Immature natural killer cell (primary cell): ENCODE results near the gene GALK1. TPM values are rescaled to one million over a fixed set of nuclear protein-coding genes. Genes with fewer than 3 reads are reported as not detected.
"Not testable (repeated sequence)": the region's sequence is repeated elsewhere in the genome, so short reads cannot be mapped to it uniquely, and the experiment has no call there.

Experiments
- DNase-seq, 3 donors: peaks; one replicate each; pipeline ENCODE4 v3.0.0; 2022; ENCODE audit warnings: mixed read lengths in 1 of 3
- H3K27ac Mint-ChIP-seq, 6 donors: one replicate each; pipeline ENCODE4 v1.8.0; 2020; ENCODE audit warnings: mixed read lengths in 6 of 6, mild to moderate bottlenecking in 5 of 6, inconsistent platforms in 4 of 6, moderate library complexity in 3 of 6
- H3K27me3 Mint-ChIP-seq, 3 donors: one replicate each; pipeline ENCODE4 v1.8.0; 2020 to 2021; ENCODE audit warnings: low read depth in 3 of 3, mild to moderate bottlenecking in 3 of 3, mixed read lengths in 3 of 3, moderate library complexity in 3 of 3, inconsistent platforms in 1 of 3
- H3K36me3 Mint-ChIP-seq, 3 donors: one replicate each; pipeline ENCODE4 v1.8.0; 2020; ENCODE audit warnings: mixed read lengths in 3 of 3, inconsistent platforms in 2 of 3, mild to moderate bottlenecking in 2 of 3
- H3K4me1 Mint-ChIP-seq, 2 donors: one replicate each; pipeline ENCODE4 v1.8.0; 2020; ENCODE audit warnings: inconsistent platforms in 2 of 2, mild to moderate bottlenecking in 2 of 2, mixed read lengths in 2 of 2, moderate library complexity in 1 of 2
- H3K4me3 Mint-ChIP-seq, 5 donors: one replicate each; pipeline ENCODE4 v1.8.0; 2020; ENCODE audit warnings: mild to moderate bottlenecking in 5 of 5, mixed read lengths in 5 of 5, inconsistent platforms in 3 of 5, moderate library complexity in 3 of 5
- H3K9me3 Mint-ChIP-seq, 6 donors: one replicate each; pipeline ENCODE4 v1.8.0; 2020; ENCODE audit warnings: mild to moderate bottlenecking in 6 of 6, mixed read lengths in 6 of 6, inconsistent platforms in 4 of 6, moderate library complexity in 3 of 6
- polyA plus RNA-seq, 3 donors: library from polyadenylated mRNA; unstranded; fragments of 300-500 nt; fragmentation: Illumina TruSeq; gene quantifications; one replicate each; pipeline ENCODE4 v1.2.3, GENCODE V29; 2021

The GALK1 gene
- polyA plus RNA-seq, 3 donors from 2014 or later: 25.1 to 86.7 (median 30.7) TPM

DNA sequence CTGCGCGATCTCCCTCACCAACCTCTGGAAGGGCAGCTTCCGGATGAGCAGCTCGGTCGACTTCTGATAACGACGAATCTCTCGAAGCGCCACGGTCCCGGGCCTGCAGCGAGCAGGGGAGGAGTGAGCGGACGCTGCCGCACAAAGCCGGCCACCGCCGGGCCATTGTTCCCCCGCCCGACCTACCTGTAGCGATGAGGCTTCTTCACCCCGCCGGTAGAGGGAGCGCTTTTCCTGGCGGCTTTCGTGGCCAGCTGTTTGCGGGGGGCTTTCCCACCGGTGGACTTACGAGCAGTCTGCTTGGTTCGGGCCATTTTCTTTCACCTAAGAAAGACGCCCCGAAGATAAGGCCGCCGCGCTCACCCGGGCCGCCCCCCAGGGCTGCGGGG, 13.9 kb upstream of the GALK1 start:
- DNase-seq: peak; percentile 72 to 78 (median 76)
- peaks cover 34 to 51% (median 39%) of the 10 kb centered on the region in 3 donors for H3K27me3 Mint-ChIP-seq
- H3K27ac Mint-ChIP-seq: peak overlapping the region; percentile 91 to 98 (median 93)
- peaks cover 61 to 68% of the 10 kb centered on the region in 2 donors for H3K4me1 Mint-ChIP-seq
- peaks cover 25 to 38% (median 32%) of the 10 kb centered on the region in 3 donors for H3K36me3 Mint-ChIP-seq
- peaks cover 0 to 7% (median 3%) of the 10 kb centered on the region in 6 donors for H3K9me3 Mint-ChIP-seq
- H3K4me3 Mint-ChIP-seq: peak overlapping the region; percentile 97 to 100 (median 98)

DNA sequence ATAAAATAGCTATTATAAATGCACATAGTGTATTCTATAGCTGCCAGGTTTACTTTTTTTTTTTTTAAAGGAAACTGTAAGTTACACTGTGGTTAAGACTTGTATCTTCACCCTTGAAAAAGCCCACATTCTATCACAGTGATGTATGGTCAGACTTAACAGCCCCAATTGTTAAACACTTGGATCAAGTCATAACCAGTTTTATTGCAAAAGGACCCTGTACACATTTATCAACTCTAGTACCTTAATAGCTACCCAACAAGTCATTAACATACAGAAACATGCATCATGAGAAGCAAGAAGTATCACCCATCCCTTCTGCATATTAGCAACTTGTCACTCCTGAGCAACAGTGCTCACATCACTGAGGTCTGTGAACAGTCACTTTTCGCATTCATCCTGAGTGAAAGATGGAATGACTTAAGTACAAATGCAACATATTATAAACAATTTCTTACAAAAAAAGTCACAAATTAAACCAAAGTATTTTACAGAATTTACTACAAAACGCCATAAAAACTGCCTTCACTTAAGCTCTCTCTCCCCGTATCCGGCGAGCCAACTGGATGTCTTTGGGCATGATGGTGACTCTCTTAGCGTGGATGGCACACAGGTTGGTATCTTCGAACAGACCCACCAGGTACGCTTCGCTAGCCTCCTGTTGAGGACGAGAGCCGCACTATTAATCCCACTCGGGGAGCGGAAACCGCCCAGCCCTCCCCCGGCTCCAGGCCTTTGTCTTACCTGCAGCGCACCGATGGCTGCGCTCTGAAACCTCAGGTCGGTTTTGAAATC, 13.3 kb upstream of the GALK1 start:
- peak; percentile 51 to 64 (median 59) for DNase-seq
- H3K9me3 Mint-ChIP-seq: not testable (repeated sequence)
- H3K4me1 Mint-ChIP-seq: peaks cover 55 to 62% of the 10 kb centered on the region in 2 donors

DNA sequence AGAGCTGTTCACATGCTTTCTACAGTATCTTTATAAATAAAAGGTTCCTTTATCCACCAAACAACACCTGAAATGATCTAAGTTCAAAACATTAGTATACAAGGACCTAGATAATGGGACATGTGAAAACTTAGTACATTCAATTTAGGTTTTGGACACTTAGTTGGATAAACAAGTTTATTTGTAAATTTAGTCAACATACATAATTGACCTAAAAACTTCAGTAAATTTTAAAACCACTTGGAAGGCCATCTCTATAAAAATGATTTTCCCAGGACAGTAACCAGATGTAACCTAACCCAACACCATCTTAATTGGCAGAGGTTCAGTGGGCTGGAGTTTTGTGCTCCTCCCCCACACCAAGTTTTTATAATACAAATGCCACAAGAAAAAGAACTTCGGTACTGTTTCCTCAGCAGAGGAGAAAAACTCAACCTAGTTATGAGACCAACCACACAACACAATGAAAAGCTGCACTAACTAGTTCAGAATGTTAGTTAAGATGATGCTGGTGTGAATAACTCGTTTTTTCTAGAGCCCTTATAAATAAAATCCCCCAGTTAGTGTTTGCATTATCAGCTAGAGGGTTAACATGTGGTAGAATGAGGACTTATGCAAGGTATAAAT, 12.4 kb upstream of the GALK1 start:
- peak in 1 of 3 donors; percentile 15 for DNase-seq
- H3K27ac Mint-ChIP-seq: peak overlapping the region; percentile 91 to 98 (median 93)
- peaks cover 25 to 38% (median 32%) of the 10 kb centered on the region in 3 donors for H3K36me3 Mint-ChIP-seq
- H3K4me1 Mint-ChIP-seq: peaks cover 51 to 55% of the 10 kb centered on the region in 2 donors
- peaks cover 0 to 7% (median 3%) of the 10 kb centered on the region in 6 donors for H3K9me3 Mint-ChIP-seq
- peaks cover 35 to 49% (median 40%) of the 10 kb centered on the region in 3 donors for H3K27me3 Mint-ChIP-seq
- peak overlapping the region; percentile 97 to 100 (median 98) for H3K4me3 Mint-ChIP-seq

More for the DNA sequence above, 13.3 kb upstream of the GALK1 start:
- H3K36me3 Mint-ChIP-seq: peaks cover 25 to 38% (median 32%) of the 10 kb centered on the region in 3 donors
- H3K4me3 Mint-ChIP-seq: peak overlapping the region; percentile 97 to 100 (median 98)
- peaks cover 36 to 51% (median 42%) of the 10 kb centered on the region in 3 donors for H3K27me3 Mint-ChIP-seq
- peak overlapping the region; percentile 91 to 98 (median 93) for H3K27ac Mint-ChIP-seq

DNA sequence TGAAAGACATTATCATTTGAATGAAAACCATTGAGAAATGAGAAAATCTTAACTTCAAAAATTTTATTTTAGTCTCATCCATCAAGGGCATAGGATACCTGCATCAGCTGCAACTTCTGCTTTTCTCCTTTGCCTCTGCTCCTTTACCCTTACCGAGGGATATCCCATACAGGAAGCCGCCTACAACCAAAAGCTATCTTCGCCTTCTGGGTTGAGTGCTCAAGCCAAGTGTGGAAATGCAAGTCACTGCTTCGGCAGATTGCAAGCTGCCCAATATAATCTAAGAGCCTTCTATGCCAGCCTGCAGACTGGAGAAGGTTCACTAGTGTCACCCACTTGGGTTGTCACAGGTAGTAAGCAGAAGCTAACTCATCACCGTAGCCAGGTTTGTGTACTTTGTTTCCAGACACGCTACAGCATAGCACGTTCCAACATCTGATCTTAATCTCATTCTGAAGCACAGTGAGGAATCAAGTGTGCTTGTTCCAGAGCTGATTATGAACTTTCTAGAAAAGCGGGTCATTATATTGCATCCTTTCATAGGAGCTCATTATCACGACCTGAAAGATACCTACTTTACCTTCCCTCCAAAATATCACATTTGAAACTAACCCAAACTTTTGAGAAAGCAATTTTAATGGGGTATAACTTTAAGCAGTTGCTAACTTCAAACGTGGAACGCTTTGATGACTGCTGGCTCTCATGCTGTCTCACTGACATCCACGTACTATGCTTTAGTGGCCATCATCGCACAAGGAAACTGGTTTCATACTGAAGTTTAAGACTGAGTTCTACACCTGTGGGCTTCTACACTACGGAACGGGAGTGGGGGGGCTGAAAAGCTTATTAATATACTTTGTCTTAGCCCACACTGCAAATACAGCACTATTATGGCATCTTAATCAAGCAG, 11.6 kb upstream of the GALK1 start:
- Mint-ChIP-seq H3K36me3 (peaks cover 25 to 38% (median 32%) of the 10 kb centered on the region in 3 donors), H3K27me3 (peaks cover 35 to 49% (median 40%) of the 10 kb centered on the region in 3 donors), H3K27ac (peak overlapping the region; percentile 77 to 98 (median 92)), H3K4me1 (peaks cover 49 to 55% of the 10 kb centered on the region in 2 donors), H3K9me3 (peaks cover 0 to 7% (median 3%) of the 10 kb centered on the region in 6 donors), H3K4me3 (peak overlapping the region; percentile 97 to 100 (median 98))
- DNase-seq: peak; percentile 22 to 38 (median 26)

DNA sequence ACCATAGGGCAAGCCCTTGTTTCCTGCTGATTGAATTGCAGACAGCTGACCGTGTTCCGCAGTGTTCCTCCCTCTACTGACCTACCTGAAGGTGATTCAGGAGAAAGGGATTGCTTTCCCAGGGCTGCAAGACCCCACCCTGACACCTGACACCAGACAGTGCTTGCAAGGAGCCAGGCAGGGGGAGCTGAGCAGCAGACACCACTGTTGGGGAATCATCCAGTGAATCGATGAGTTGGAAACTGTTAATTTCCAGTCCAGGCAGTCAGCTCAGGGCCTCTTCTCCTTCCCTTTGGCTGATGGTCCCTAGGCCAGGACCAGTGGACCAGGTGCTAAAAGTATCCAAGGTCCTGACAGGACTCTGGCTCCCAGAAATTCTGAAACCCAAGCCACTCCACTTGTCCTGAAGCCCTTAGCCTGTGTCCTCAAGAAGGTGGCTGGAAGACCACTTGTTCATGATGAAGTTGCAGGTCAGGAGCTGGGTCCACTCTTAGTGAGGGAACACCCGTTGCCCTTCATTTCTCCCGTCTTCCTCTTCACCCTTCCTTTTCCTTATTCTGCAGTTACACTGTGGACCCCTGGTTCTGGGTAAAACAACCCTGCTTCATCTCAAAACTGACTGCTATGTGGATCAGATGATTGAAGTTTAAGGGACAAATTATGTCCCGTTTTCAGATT, 10.1 kb upstream of the GALK1 start:
- Mint-ChIP-seq H3K27me3 (peaks cover 35 to 49% (median 40%) of the 10 kb centered on the region in 3 donors), H3K9me3 (peaks cover 0 to 7% (median 3%) of the 10 kb centered on the region in 6 donors), H3K4me1 (peaks cover 48 to 49% of the 10 kb centered on the region in 2 donors), H3K36me3 (peaks cover 25 to 38% (median 32%) of the 10 kb centered on the region in 3 donors), H3K4me3 (peak overlapping the region; percentile 26 to 100 (median 98)), H3K27ac (peak overlapping the region; percentile 81 to 98 (median 91))
- DNase-seq: peak in 2 of 3 donors; percentile 18 to 26

DNA sequence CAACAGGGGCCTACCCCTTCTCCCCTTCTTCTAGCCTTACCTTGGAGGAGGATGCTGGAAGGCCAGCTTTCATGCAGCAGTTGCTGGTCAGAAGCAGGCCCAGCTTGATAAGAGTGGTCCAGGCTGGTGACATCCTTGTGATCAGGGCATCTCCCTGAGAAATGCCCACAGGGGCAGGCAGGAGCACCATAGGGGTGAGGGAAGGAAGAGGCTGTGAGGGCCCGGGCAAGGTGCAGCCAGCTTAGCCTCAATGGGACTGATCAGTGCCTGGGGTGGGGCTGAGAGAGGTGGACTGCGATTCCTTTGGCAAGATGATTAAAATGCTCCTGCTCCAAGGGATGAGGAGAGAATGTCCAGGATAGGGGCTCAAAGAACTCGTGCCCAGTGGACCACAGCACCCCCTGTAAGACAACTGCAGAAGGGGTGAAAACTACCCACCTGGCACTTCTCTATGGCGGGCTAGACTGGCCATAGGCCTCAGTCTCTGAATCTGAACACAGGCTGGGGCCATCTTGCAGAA, 9.5 kb upstream of the GALK1 start:
- H3K27me3 Mint-ChIP-seq: peaks cover 30 to 44% (median 34%) of the 10 kb centered on the region in 3 donors
- H3K4me3 Mint-ChIP-seq: peak overlapping the region in 1 of 5 donors; percentile 17
- H3K9me3 Mint-ChIP-seq: peaks cover 0 to 2% (median under 1%) of the 10 kb centered on the region in 6 donors
- H3K36me3 Mint-ChIP-seq: peaks cover 24 to 34% (median 27%) of the 10 kb centered on the region in 3 donors
- H3K4me1 Mint-ChIP-seq: peaks cover 43% of the 10 kb centered on the region in 2 donors
- H3K27ac Mint-ChIP-seq: peak overlapping the region; percentile 40 to 69 (median 56)
- DNase-seq: no peak

DNA sequence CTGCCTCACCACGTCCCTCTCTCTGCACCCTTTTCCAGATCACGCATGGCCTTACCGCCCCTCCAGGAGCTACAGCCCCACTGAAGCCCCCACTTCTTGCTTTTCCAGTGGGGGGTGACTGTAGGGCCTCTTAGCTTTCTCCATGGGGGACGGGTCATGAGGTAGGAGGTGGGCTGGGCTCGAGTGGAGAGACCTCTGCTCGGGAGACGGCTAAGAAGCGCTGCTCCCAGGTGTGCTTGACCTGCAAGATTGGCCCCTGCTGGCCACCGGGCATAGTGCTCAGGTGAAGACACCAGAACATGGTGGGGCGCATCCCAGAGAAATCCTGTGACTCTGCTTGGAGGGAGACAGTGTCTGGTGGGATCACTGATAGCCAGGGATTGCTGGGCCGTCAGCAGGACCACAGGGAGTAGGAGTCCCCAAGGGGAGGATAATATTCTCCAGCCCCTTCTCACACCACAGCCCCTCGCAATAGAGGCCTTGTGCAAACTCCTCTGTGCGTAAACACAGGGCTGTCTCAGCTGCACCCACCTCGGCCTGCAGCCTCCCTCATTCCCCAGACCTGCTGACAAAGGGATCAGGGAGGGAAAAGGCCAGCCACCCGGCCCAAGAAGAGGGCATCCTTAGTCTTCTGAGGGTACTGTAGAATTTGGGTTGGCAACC, 8.9 kb upstream of the GALK1 start:
- Mint-ChIP-seq H3K36me3 (peaks cover 22 to 33% (median 26%) of the 10 kb centered on the region in 3 donors), H3K27ac (peak overlapping the region in 4 of 6 donors; percentile 43 to 69 (median 52)), H3K9me3 (peaks cover 0 to 1% (median 0%) of the 10 kb centered on the region in 6 donors), H3K27me3 (peaks cover 28 to 42% (median 29%) of the 10 kb centered on the region in 3 donors), H3K4me3 (no peak overlapping the region), H3K4me1 (peaks cover 43% of the 10 kb centered on the region in 2 donors)
- no peak for DNase-seq

DNA sequence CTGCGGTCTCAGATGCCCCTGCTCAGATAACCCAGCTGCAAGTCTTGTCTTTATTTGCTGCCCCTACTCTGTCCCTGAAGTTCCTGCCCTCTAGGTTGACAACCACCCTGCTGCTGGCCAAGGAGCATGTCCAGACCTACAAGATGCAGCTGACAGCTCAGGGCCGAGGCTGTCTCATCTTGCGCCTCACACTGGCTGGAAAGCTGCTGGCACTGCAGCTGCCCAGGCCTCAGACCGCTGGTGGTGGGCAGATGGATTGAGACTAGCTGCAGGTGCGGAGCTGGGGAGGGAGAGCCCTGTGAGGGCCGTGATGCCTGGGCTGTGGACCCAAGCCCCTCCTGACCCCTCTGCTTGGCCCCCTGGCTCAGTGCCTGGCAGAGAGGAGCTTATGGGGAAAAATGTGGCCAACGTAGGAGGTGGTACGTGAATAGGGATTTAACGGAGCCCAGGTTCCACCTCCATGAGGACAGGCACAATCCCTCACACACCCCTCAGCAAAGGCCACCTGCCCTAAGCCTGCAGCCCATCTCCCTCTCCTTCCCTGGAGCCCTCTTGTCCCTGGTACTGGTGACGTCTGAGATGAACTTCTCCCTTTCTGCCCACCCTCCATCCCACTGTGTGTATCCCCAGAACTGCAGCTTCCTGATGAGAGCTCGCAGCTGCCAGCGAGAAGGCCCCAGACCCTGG, 8.3 kb upstream of the GALK1 start:
- DNase-seq: no peak
- H3K4me1 Mint-ChIP-seq: peaks cover 37 to 38% of the 10 kb centered on the region in 2 donors
- H3K4me3 Mint-ChIP-seq: no peak overlapping the region
- H3K9me3 Mint-ChIP-seq: peaks cover 0 to 1% (median 0%) of the 10 kb centered on the region in 6 donors
- H3K27me3 Mint-ChIP-seq: peaks cover 21 to 35% (median 22%) of the 10 kb centered on the region in 3 donors
- H3K36me3 Mint-ChIP-seq: peaks cover 16 to 27% (median 19%) of the 10 kb centered on the region in 3 donors
- peak overlapping the region in 2 of 6 donors; percentile 24 to 50 for H3K27ac Mint-ChIP-seq

DNA sequence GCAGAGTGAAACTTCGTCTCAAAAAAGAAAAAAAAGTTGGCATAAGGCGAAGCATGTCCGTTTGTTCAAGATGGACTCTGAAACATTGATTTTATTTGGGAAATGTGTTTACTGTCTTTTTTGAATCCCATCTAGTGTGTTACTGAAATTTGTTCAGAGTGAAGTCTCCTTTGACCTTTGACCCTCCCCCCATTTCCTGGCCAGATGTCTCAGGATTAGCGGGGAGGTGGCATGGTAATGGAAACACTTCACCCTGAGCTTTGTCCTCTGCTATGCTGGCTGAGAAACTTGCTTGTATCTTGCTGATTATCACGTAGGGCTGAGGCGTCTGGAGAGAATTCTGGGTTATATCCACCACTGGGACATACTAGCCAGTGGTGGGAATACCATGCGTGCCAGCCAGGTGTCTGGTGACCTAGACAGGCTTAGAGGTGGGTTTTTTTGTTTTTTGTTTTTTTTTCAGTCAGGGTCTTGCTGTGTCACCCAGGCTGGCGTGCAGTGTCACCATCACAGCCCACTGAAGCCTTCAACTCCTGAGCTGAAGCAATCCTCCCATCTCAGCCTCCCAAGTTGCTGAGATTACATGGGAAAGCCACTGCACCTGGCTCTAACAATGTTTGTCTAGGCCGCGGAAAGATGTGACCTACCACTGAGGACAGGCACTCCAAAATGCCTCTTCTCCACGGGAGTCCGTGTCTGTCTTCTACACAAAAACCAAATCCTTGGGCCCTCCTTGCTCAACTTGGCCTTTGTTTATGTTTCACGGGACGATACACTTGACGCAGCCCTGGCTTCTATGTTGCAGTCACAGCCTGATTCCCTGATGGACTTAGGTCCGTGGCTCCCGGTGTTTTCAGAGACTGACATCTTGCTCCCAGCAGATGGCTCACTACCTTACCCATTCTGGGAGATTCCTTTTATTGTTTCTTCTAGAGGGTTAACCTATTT, 6.6 kb upstream of the GALK1 start:
- no peak for DNase-seq
- Mint-ChIP-seq H3K27me3 (peaks cover 10 to 20% (median 15%) of the 10 kb centered on the region in 3 donors), H3K4me3 (no peak overlapping the region), H3K4me1 (peaks cover 20 to 23% of the 10 kb centered on the region in 2 donors), H3K27ac (no peak overlapping the region), H3K36me3 (peaks cover under 1 to 10% (median 5%) of the 10 kb centered on the region in 3 donors), H3K9me3 (no peaks in the 10 kb centered on the region)

DNA sequence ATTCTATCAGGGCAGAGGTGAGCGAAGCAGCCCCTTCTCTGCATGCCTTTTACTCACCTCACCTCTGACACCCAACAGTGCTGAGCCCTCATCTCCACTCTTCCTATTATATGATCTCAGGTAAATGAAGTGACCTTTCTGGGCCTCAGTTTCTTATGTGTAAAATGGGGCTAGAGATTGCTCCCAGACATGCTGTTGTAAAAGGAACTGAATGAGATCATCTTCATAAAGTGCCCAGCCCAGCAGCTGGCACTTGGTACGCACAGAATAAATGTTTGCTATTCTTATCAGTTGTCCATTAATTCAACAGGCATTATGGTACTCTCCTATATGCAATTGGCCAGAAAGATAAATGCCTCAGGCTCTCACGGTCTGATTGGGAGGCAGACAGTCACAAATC, 4.5 kb upstream of the GALK1 start:
- Mint-ChIP-seq H3K36me3 (no peaks in the 10 kb centered on the region), H3K27me3 (peaks cover 2 to 7% (median 6%) of the 10 kb centered on the region in 3 donors), H3K4me3 (no peak overlapping the region), H3K27ac (no peak overlapping the region), H3K9me3 (no peaks in the 10 kb centered on the region), H3K4me1 (peaks cover 5% of the 10 kb centered on the region in 2 donors)
- DNase-seq: no peak

DNA sequence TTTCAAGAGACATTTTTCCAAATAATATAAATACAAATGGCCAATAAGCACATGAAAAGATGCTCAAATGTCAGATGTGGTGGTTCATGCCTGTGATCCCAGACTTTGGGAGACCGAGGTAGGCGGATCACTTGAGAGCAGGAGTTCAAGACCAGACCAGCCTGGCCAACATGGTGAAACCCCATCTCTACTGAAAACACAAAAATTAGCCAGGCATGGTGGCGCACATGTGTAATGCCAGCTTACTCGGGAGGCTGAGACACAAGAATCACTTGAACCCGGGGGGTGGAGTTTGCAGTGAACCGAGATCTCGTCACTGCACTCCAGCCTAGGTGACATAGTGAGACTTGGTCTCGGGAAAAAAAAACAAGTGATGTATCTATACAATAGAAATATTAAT, 2.9 kb upstream of the GALK1 start:
- no peak for DNase-seq
- H3K9me3 Mint-ChIP-seq: no peaks in the 10 kb centered on the region
- H3K27me3 Mint-ChIP-seq: no peaks in the 10 kb centered on the region
- no peaks in the 10 kb centered on the region for H3K36me3 Mint-ChIP-seq
- no peak overlapping the region for H3K4me3 Mint-ChIP-seq
- H3K27ac Mint-ChIP-seq: no peak overlapping the region
- H3K4me1 Mint-ChIP-seq: peaks cover 6 to 13% of the 10 kb centered on the region in 2 donors
